Measurements from ENCODE around the gene ARFGAP3. TPM values are rescaled to one million over a fixed set of nuclear protein-coding genes. Genes with fewer than 3 reads are reported as not detected.

Gene ARFGAP3
- total and polyA plus RNA-seq, 7 experiments from 2014 or later: 22.9 to 38.4 (median 30.6) TPM

DNA sequence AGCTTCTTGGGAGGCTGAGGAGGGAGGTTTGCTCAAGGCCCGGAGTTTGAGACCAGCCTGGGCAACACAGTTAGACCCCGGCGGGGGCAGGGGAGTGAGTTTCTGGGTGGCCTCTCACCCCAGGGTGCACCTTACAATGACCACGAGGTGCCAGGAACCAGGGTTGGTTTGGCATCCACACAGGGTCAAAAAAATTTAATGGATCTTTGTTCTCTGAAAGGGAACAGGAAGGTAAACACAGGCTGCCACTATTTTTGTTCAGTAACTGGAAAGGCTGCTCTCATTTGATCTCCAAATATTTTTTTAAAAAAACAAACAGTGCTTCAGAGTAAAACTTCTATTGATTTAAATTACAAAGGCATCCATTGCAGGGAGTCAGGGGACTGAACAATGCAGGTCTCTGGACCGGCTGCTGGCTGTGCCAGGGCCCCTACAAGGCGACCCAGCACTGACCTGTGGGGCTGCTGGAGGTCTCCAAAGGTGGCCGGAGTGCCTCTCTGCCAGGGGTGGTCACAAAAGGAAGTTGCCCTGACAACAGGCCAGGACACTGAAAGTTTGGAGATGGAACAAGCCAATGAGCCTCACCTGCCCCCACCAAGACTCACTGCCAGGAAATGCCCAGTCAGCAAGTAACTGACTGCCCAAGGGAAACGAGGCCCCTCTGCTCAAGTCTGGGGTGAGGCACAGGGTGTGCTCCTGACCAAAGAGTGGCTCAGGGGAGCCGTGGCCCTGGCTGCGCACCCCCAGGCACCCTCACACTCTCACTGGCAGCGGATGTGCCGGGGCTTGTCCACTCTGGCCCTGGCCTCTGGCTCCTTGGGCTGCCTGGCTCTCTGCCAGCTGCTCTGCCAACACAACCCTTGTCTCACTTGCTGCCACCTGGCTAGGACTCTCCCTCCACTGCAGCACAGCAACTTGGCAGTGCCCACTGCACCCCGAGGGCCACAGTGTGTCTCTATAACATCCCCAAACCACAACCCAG is 51.8 kb downstream of the ARFGAP3 start:
- Histone ChIP-seq H3K36me3 (ENCODE audit: control insufficient read depth in 2 of 3, insufficient read depth in 3 of 3, low read length in 3 of 3) (peaks cover 7 to 56% (median 13%) of the 10 kb centered on the region in 3 experiments), H3K27me3 (ENCODE audit: control insufficient read depth in 2 of 2, insufficient read depth in 2 of 2, low read length in 2 of 2) (no peaks in the 10 kb centered on the region), H3K4me1 (ENCODE audit: control insufficient read depth in 2 of 2, insufficient read depth in 2 of 2, low read length in 2 of 2) (no peaks in the 10 kb centered on the region), H3K4me3 (ENCODE audit: low read length) (no peak overlapping the region), H3K27ac (ENCODE audit: low read depth, low read length) (no peak overlapping the region), H3K9me3 (ENCODE audit: control insufficient read depth in 2 of 3, low read length in 3 of 3) (no peaks in the 10 kb centered on the region)
- intact Hi-C loops (cut with micrococcal nuclease): no loop called here
- Mint-ChIP-seq H3K27me3 (no peaks in the 10 kb centered on the region), H3K36me3 (peaks cover 5 to 39% (median 11%) of the 10 kb centered on the region in 5 donors), H3K9me3 (no peaks in the 10 kb centered on the region), H3K4me1 (peaks cover 0 to 5% (median 0%) of the 10 kb centered on the region in 7 donors), H3K27ac (no peak overlapping the region), H3K4me3 (no peak overlapping the region)
- ATAC-seq (no peak), DNase-seq (peak in 1 of 9 donors; percentile 16)
- POLR2A ChIA-PET: no interaction called here
- CTCF ChIA-PET: no interaction called here

DNA sequence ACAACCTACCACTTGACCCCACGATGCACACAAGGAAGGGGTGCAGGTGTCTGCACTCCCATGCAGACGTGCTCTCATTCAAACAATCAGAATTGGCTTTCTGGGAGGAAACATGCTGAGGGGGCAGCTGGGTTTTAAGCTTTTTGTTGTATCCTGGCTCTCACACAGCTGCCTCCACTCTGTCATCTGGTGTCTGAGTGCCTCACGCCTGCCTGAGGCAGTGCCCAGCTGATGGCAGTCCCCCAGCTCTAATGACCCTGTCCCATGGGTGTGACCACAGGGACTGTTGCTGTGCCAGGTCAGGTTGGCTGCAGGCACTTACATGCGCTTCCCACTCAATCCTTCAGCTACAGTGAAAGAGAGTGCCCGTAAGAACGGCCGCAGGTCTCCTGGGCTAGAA is 53.7 kb downstream of the ARFGAP3 start:
- no peaks in the 10 kb centered on the region for H3K27me3 ChIP-seq (ENCODE audit: control insufficient read depth in 2 of 2, insufficient read depth in 2 of 2, low read length in 2 of 2)
- ATAC-seq: no peak
- H3K4me1 ChIP-seq (ENCODE audit: control insufficient read depth in 2 of 2, insufficient read depth in 2 of 2, low read length in 2 of 2): no peaks in the 10 kb centered on the region
- no peaks in the 10 kb centered on the region for H3K9me3 Mint-ChIP-seq
- H3K36me3 ChIP-seq (ENCODE audit: control insufficient read depth in 2 of 3, insufficient read depth in 3 of 3, low read length in 3 of 3): peaks cover 11 to 65% (median 13%) of the 10 kb centered on the region in 3 experiments
- no peak overlapping the region for H3K27ac Mint-ChIP-seq
- no peak overlapping the region for H3K4me3 Mint-ChIP-seq
- no peak overlapping the region for H3K27ac ChIP-seq (ENCODE audit: low read depth, low read length)
- peak in 1 of 9 donors; percentile 12 for DNase-seq
- peaks cover 5 to 49% (median 9%) of the 10 kb centered on the region in 5 donors for H3K36me3 Mint-ChIP-seq
- ChIA-PET CTCF (interaction anchor here (1.1 kb wide), 1 partner anchor 22 kb away, joined by 3 read pairs; no protein-coding TSS in a partner anchor), POLR2A (no interaction called here)
- H3K4me1 Mint-ChIP-seq: peaks cover 0 to 5% (median 0%) of the 10 kb centered on the region in 7 donors
- H3K9me3 ChIP-seq (ENCODE audit: control insufficient read depth in 2 of 3, low read length in 3 of 3): no peaks in the 10 kb centered on the region
- no peaks in the 10 kb centered on the region for H3K27me3 Mint-ChIP-seq
- intact Hi-C loops (cut with micrococcal nuclease): no loop called here
- no peak overlapping the region for H3K4me3 ChIP-seq (ENCODE audit: low read length)

DNA sequence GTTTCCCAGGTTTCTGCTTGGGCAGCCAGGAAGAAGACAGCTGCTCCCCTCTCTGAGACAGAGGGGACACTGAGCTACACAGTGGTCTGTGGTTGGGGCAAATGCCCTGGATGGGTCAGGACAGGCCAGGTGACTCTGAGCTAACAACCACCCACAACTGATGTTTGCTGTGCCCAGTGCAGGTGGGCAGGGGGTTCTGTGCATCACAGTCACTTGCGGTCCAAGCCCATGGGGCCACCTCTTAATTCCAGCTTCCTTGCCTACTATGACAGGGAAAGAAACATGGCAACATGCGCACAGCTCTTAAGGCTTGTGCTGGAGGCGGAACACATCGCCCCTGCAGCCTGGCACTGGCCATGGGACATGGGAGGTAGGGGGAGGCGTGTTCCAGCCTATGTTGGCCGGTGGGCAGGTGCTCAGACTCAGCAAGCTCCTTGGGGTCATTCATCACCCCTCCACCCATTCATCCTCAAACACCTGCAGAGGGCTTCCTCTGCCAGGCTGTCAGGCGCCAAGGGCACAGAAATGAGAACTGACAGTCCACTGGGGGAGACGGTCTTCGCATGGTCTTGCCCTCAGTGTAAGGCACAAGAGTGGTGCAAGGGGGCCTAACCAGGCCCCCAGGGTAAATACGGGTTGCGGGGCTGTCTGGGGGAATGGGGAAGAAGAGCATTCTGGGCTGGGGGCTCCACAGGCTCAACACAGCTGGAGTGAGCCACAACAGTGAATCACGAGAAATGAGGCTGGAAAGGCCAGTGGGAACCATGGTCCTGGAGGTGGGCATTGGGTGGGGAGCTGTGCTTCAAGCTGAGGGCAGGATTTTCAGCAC is 55.6 kb downstream of the ARFGAP3 start:
- Histone ChIP-seq H3K36me3 (ENCODE audit: control insufficient read depth in 2 of 3, insufficient read depth in 3 of 3, low read length in 3 of 3) (peaks cover 3 to 59% (median 4%) of the 10 kb centered on the region in 3 experiments), H3K4me3 (ENCODE audit: low read length) (no peak overlapping the region), H3K9me3 (ENCODE audit: control insufficient read depth in 2 of 3, low read length in 3 of 3) (no peaks in the 10 kb centered on the region), H3K27me3 (ENCODE audit: control insufficient read depth in 2 of 2, insufficient read depth in 2 of 2, low read length in 2 of 2) (no peaks in the 10 kb centered on the region), H3K27ac (ENCODE audit: low read depth, low read length) (no peak overlapping the region), H3K4me1 (ENCODE audit: control insufficient read depth in 2 of 2, insufficient read depth in 2 of 2, low read length in 2 of 2) (no peaks in the 10 kb centered on the region)
- Mint-ChIP-seq H3K4me3 (no peak overlapping the region), H3K36me3 (peaks cover 0 to 49% (median 4%) of the 10 kb centered on the region in 5 donors), H3K27me3 (no peaks in the 10 kb centered on the region), H3K4me1 (peaks cover 0 to 5% (median 0%) of the 10 kb centered on the region in 7 donors), H3K27ac (peak overlapping the region in 3 of 9 donors; percentile 10 to 43 (median 42)), H3K9me3 (no peaks in the 10 kb centered on the region)
- intact Hi-C loops (cut with micrococcal nuclease): no loop called here
- CTCF ChIA-PET: no interaction called here
- ATAC-seq (no peak), DNase-seq (no peak)
- POLR2A ChIA-PET: no interaction called here

DNA sequence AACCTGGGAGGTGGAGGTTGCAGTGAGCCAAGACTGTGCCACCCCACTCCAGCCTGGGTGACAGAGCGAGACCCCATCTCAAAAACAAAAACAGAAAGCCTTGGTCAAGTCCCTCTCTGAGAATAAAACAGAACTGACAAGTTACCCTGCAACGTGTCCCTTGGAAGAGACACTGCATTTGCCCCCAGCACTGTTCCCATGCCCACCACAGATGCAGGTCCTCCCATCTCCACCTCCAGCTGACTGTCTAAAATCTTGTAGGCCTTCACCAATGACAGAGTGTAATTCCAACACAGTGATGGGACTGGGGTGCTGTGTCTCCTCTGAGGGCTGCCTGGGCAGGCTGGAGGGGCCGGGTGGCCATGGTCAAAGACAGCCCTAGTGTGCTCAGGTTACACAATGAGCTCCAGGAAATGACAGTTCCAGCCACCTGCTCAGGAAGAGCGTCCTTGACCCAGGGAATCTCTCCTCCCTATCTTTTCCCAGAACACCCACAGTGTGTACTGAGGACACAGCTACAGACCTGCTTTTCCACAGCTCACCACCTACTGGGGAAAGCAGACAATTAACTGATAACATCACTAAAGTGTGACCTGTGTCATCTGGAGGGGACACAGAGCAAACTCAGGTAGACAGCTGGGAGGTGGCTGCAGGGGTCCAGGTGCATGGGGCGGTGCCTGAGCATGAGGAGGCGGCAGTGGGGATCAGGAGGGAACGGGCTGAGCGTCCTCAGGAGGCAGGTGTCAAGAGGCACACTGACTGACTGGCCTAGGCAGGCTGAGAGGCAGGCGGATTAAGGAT is 56.4 kb downstream of the ARFGAP3 start:
- Mint-ChIP-seq H3K4me1 (peaks cover 0 to 5% (median 0%) of the 10 kb centered on the region in 7 donors), H3K4me3 (no peak overlapping the region), H3K36me3 (peaks cover 3 to 45% (median 4%) of the 10 kb centered on the region in 5 donors), H3K9me3 (no peaks in the 10 kb centered on the region), H3K27me3 (no peaks in the 10 kb centered on the region), H3K27ac (peak overlapping the region in 2 of 9 donors; percentile 10 to 42)
- H3K4me3 ChIP-seq (ENCODE audit: low read length): no peak overlapping the region
- CTCF ChIA-PET: no interaction called here
- H3K4me1 ChIP-seq (ENCODE audit: control insufficient read depth in 2 of 2, insufficient read depth in 2 of 2, low read length in 2 of 2): no peaks in the 10 kb centered on the region
- no peak for DNase-seq
- no peak for ATAC-seq
- H3K9me3 ChIP-seq (ENCODE audit: control insufficient read depth in 2 of 3, low read length in 3 of 3): no peaks in the 10 kb centered on the region
- no peaks in the 10 kb centered on the region for H3K27me3 ChIP-seq (ENCODE audit: control insufficient read depth in 2 of 2, insufficient read depth in 2 of 2, low read length in 2 of 2)
- H3K36me3 ChIP-seq (ENCODE audit: control insufficient read depth in 2 of 3, insufficient read depth in 3 of 3, low read length in 3 of 3): peaks cover 0 to 51% (median 4%) of the 10 kb centered on the region in 3 experiments
- intact Hi-C loops (cut with micrococcal nuclease): no loop called here
- no peak overlapping the region for H3K27ac ChIP-seq (ENCODE audit: low read depth, low read length)
- POLR2A ChIA-PET: no interaction called here

DNA sequence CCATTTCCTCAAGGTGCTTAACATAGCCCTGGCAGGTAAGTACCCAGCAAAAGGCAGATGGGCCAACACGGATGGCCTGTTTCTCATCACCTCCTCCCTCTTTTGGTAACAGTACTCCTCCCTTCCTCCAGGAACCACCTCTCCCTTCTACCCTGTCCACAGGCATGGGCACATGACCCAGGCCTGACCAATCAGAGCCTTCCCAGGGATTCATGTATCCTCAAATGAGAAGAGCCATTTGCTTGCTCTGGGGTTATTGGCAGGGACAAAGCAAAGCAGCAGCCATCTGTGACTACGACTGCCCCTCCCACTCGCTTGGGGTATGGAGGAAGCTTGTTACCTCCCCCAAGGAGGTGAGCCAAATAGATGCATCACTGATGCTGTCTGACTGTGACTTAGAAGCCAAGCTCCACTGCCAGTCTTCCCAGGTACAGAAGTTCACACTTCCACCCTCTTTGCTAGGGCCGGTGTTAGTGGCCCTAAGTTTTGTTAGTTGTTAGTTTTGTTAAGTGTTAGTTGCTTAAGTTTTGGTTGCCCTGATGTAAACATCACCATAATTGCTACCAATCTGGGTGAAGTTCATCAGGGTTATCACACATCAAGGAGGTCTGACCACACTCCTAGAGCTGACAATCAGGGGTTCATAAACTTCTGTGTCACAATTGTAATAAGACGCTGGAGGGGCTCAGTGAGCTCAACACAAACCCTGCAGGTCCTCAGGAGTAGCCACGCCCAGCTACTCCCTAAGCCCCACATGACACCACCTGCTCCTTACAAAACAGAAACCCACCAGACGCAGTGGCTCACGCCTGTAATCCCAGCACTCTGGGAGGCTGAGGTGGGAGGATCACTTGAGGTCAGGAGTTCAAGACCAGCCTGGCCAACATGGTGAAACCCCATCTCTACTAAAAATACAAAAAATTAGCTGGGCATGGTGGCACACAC is 57.3 kb downstream of the ARFGAP3 start:
- ATAC-seq: peak; percentile 57
- Histone ChIP-seq H3K27me3 (ENCODE audit: control insufficient read depth in 2 of 2, insufficient read depth in 2 of 2, low read length in 2 of 2) (no peaks in the 10 kb centered on the region), H3K9me3 (ENCODE audit: control insufficient read depth in 2 of 3, low read length in 3 of 3) (no peaks in the 10 kb centered on the region), H3K27ac (ENCODE audit: low read depth, low read length) (no peak overlapping the region), H3K4me3 (ENCODE audit: low read length) (no peak overlapping the region), H3K36me3 (ENCODE audit: control insufficient read depth in 2 of 3, insufficient read depth in 3 of 3, low read length in 3 of 3) (peaks cover 0 to 50% (median 4%) of the 10 kb centered on the region in 3 experiments), H3K4me1 (ENCODE audit: control insufficient read depth in 2 of 2, insufficient read depth in 2 of 2, low read length in 2 of 2) (no peaks in the 10 kb centered on the region)
- Mint-ChIP-seq H3K27ac (no peak overlapping the region), H3K9me3 (no peaks in the 10 kb centered on the region), H3K4me3 (no peak overlapping the region), H3K36me3 (peaks cover 3 to 44% (median 4%) of the 10 kb centered on the region in 5 donors), H3K4me1 (peaks cover 0 to 5% (median 0%) of the 10 kb centered on the region in 7 donors), H3K27me3 (no peaks in the 10 kb centered on the region)
- intact Hi-C loops (cut with micrococcal nuclease): no loop called here
- DNase-seq: no peak
- POLR2A ChIA-PET: no interaction called here
- CTCF ChIA-PET: no interaction called here

Measured in naive thymus-derived CD4-positive, alpha-beta T cell (primary cell).